HCT116 (cell line): ENCODE results near the gene PHTF1. TPM values are rescaled to one million over a fixed set of nuclear protein-coding genes. Genes with fewer than 3 reads are reported as not detected.

Experiments
- ATAC-seq: fragments of 200-7000 bp; cut with Tn5 transposase; 2 replicates; pipeline ENCODE4 v1.9.1; 2020; ENCODE audit warnings: mild to moderate bottlenecking, moderate library complexity
- BruUV-seq: library from RNA; stranded (reverse); fragments of 400-500 nt; replicated peaks from 2 replicates; lab custom pipeline; 2021; lab: Mats Ljungman, UMichigan
- CTCF ChIA-PET: fragments of 300-600 bp; sonication (Branson Sonifier 250); formaldehyde crosslinking; loops from one replicate; lab custom pipeline; 2021; ENCODE audit warnings: antibody characterized with exemption; lab: Charles Lee
- POLR2A ChIA-PET: fragments of 300-600, 350-600 bp; sonication (Branson Sonifier 250); formaldehyde crosslinking; loops from one replicate; lab custom pipeline; 2021; ENCODE audit warnings: antibody characterized with exemption; lab: Charles Lee
- RAD21 ChIA-PET, 2 experiments: fragments of 300-600 bp; sonication (Branson Sonifier 250); formaldehyde crosslinking; loops; one replicate each; lab custom pipeline; 2023; ENCODE audit warnings: low total read pairs in 2 of 2; ENCODE audit not compliant: uncharacterized antibody in 2 of 2, unreplicated experiment in 2 of 2, low non-redundant PET in 1 of 2; lab: Charles Lee
- DNase-seq: peaks from one replicate; pipeline ENCODE4 v3.0.0-alpha.2; 2010; ENCODE audit warnings: low read depth, low spot score
- H2AFZ ChIP-seq: fragments of 200-600 bp; shearing (Covaris generic), sonication (generic); 2 replicates; pipeline ENCODE4 v1.6.1; 2017; ENCODE audit warnings: low read depth, mixed run types, mixed read lengths, antibody characterized with exemption, low read length; ENCODE audit not compliant: poor library complexity, severe bottlenecking
- H3K27ac ChIP-seq: 2 replicates; pipeline ENCODE4 v1.5.1; 2012; ENCODE audit warnings: low read depth, low read length
- H3K27me3 ChIP-seq: fragments of 200-600 bp; sonication (generic); 2 replicates; pipeline ENCODE4 v1.6.1; 2016; ENCODE audit warnings: mixed run types, low read length, mixed read lengths; ENCODE audit not compliant: insufficient read depth
- H3K36me3 ChIP-seq, 2 experiments: fragments of 200-500 bp in 1 of 2; fragments of 200-600 bp in 1 of 2; sonication (Bioruptor generic) in 1 of 2; sonication (generic) in 1 of 2; 2 replicates each; pipeline versions ENCODE4 v1.5.1 to v1.6.1; 2014 to 2016; ENCODE audit warnings: low read length in 2 of 2, inconsistent platforms in 1 of 2, mixed read lengths in 1 of 2, mixed run types in 1 of 2; ENCODE audit not compliant: insufficient read depth in 2 of 2, control insufficient read depth in 1 of 2
- H3K4me1 ChIP-seq, 2 experiments: fragments of 200-600 bp in 1 of 2; sonication (generic) in 1 of 2; 2 replicates each; pipeline versions ENCODE4 v1.5.1 to v1.6.1; 2012 to 2017; ENCODE audit warnings: low read length in 2 of 2, inconsistent platforms in 1 of 2, mild to moderate bottlenecking in 1 of 2, mixed read lengths in 1 of 2, mixed run types in 1 of 2, moderate library complexity in 1 of 2; ENCODE audit not compliant: insufficient read depth in 2 of 2, control insufficient read depth in 1 of 2
- H3K4me2 ChIP-seq: fragments of 200-600 bp; sonication (generic); 2 replicates; pipeline ENCODE4 v1.6.1; 2017; ENCODE audit warnings: mixed run types, low read length, mixed read lengths
- H3K4me3 ChIP-seq, 2 experiments: fragments of 200-600 bp in 1 of 2; sonication (generic) in 1 of 2; replicated peaks in 1 of 2; 2 replicates each; pipeline ENCODE4 v1.5.1; 2011 to 2016; ENCODE audit warnings: low read length in 2 of 2, control low read depth in 1 of 2, low read depth in 1 of 2, mild to moderate bottlenecking in 1 of 2, mixed read lengths in 1 of 2, mixed run types in 1 of 2
- H3K79me2 ChIP-seq: fragments of 200-600 bp; sonication (generic); 2 replicates; pipeline ENCODE4 v1.6.1; 2017; ENCODE audit warnings: mild to moderate bottlenecking, mixed run types, low read length, moderate library complexity, mixed read lengths; ENCODE audit not compliant: insufficient read depth
- H3K9ac ChIP-seq: fragments of 200-600 bp; sonication (generic); 2 replicates; pipeline ENCODE4 v1.6.1; 2016; ENCODE audit warnings: low read length, mixed read lengths
- H3K9me2 ChIP-seq: fragments of 200-600 bp; sonication (generic), shearing (Covaris generic); 2 replicates; pipeline ENCODE4 v1.6.1; 2017; ENCODE audit warnings: mixed run types, mild to moderate bottlenecking, moderate library complexity; ENCODE audit not compliant: insufficient read depth
- H3K9me3 ChIP-seq, 2 experiments: fragments of 200-500 bp in 1 of 2; fragments of 200-600 bp in 1 of 2; sonication (Bioruptor generic) in 1 of 2; sonication (generic) in 1 of 2; 2 replicates each; pipeline ENCODE4 v1.6.1; 2014 to 2017; ENCODE audit warnings: low read length in 2 of 2, mixed read lengths in 2 of 2, inconsistent platforms in 1 of 2, low read depth in 1 of 2, mild to moderate bottlenecking in 1 of 2, mixed run types in 1 of 2, moderate library complexity in 1 of 2; ENCODE audit not compliant: control insufficient read depth in 1 of 2, insufficient read depth in 1 of 2
- H4K20me1 ChIP-seq: fragments of 200-600 bp; sonication (generic), shearing (Covaris generic); 2 replicates; pipeline ENCODE4 v1.6.1; 2017; ENCODE audit warnings: mixed run types, mild to moderate bottlenecking, moderate library complexity; ENCODE audit not compliant: insufficient read depth
- CBX3 ChIP-seq: IDR thresholded peaks from 2 replicates; pipeline ENCODE4 v1.6.1; 2012; ENCODE audit warnings: low read depth
- EGR1 ChIP-seq: IDR thresholded peaks from 2 replicates; pipeline ENCODE4 v1.6.1; 2012; ENCODE audit warnings: low read depth
- ELF1 ChIP-seq: IDR thresholded peaks from 2 replicates; pipeline ENCODE4 v1.6.1; 2012; ENCODE audit warnings: low read depth, borderline replicate concordance
- EZH2phosphoT487 ChIP-seq: fragments of 200-600 bp; IDR thresholded peaks from 2 replicates; pipeline ENCODE4 v1.6.1; 2018; ENCODE audit warnings: antibody characterized with exemption, borderline replicate concordance
- FOSL1 ChIP-seq: IDR thresholded peaks from 2 replicates; pipeline ENCODE4 v1.6.1; 2012; ENCODE audit warnings: low read depth
- POLR2AphosphoS5 ChIP-seq: IDR thresholded peaks from 2 replicates; pipeline ENCODE4 v1.6.1; 2011; ENCODE audit warnings: mild to moderate bottlenecking, low read depth, low read length, moderate library complexity
- SIN3A ChIP-seq: IDR thresholded peaks from 2 replicates; pipeline ENCODE4 v1.6.1; 2012; ENCODE audit warnings: low read depth
- SRF ChIP-seq: IDR thresholded peaks from 2 replicates; pipeline ENCODE4 v1.6.1; 2012; ENCODE audit warnings: low read depth
- TCF7L2 ChIP-seq: IDR thresholded peaks from 2 replicates; pipeline ENCODE4 v1.7.0; 2011; ENCODE audit warnings: borderline replicate concordance, inconsistent platforms; ENCODE audit not compliant: insufficient read depth, insufficient read length; ENCODE audit errors: extremely low read depth
- ZFX ChIP-seq: fragments of 450-650 bp; IDR thresholded peaks from 2 replicates; pipeline ENCODE4 v1.6.1; 2017
- ZNF274 ChIP-seq: fragments of 200-500 bp; sonication (Bioruptor generic); IDR thresholded peaks from 2 replicates; pipeline ENCODE4 v1.6.1; 2014; ENCODE audit warnings: mild to moderate bottlenecking, low read depth, low read length, inconsistent platforms
- intact Hi-C: fragments of 100-400 bp; cut with micrococcal nuclease; formaldehyde crosslinking; loops from 2 replicates; pipeline ENCODE4 v1.10.0; 2022
- total RNA-seq: library from RNA; stranded (reverse); gene quantifications from one replicate; pipeline ENCODE4 v1.2.1, GENCODE V29; 2021; ENCODE audit not compliant: unreplicated experiment
- TF ChIP-seq, protein P1 (sequence below): IDR thresholded peaks from 2 replicates; pipeline ENCODE4 v1.6.1; 2012
- TF ChIP-seq, protein P2 (sequence below): IDR thresholded peaks from 2 replicates; pipeline ENCODE4 v1.6.1; 2011; ENCODE audit warnings: mild to moderate bottlenecking, low read length, moderate library complexity; ENCODE audit not compliant: insufficient replicate concordance; ENCODE audit errors: extremely low read depth
- TF ChIP-seq, protein P3 (sequence below): IDR thresholded peaks from 2 replicates; pipeline ENCODE4 v1.6.1; 2012

PHTF1 gene
- total RNA-seq, 1 experiment from 2014 or later = 11.4 TPM

DNA sequence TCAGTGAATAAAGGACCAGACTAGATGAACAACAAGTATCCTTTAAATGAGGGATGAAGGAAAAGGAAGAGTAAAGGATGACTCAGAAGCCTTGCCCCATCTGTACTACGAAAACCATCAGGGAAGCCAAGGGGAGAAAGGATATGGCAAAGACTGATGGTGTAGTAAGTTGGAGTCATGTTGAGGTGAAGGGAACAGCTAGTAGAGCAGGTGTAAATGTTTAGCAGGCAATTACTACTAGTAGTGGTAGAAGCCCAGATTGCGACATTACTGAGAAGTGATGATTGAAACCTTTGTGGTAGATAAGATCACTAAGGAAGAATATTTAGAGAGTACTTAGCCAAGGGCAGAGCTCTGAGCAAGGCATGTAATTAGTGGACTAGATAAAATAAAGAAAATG, 84.0 kb downstream of the PHTF1 start:
- H3K27me3 ChIP-seq = no peaks in the 10 kb centered on the region
- intact Hi-C loops = loop anchor here (10.0 kb wide), 1 partner anchor 221 kb away; no protein-coding TSS in a partner anchor
- H3K4me1 ChIP-seq = peaks cover 5 to 10% of the 10 kb centered on the region in 2 experiments; a peak in 3 of 4 replicates
- no peaks in the 10 kb centered on the region for H3K9me3 ChIP-seq
- no peak for ATAC-seq
- H3K4me3 ChIP-seq = no peak overlapping the region
- H3K79me2 ChIP-seq = no peaks in the 10 kb centered on the region
- H3K9ac ChIP-seq = no peak overlapping the region
- no peaks in the 10 kb centered on the region for H4K20me1 ChIP-seq
- no peak overlapping the region for H3K27ac ChIP-seq
- TF ChIP-seq TCF7L2 (no peak), FOSL1 (no peak), EZH2phosphoT487 (no peak), SRF (no peak), ELF1 (no peak), EGR1 (no peak), POLR2AphosphoS5 (no peak), ZNF274 (no peak), ZFX (no peak), CBX3 (no peak), SIN3A (no peak)
- TF ChIP-seq, protein P1, sequence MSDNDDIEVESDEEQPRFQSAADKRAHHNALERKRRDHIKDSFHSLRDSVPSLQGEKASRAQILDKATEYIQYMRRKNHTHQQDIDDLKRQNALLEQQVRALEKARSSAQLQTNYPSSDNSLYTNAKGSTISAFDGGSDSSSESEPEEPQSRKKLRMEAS = no peak
- TF ChIP-seq, protein P2, sequence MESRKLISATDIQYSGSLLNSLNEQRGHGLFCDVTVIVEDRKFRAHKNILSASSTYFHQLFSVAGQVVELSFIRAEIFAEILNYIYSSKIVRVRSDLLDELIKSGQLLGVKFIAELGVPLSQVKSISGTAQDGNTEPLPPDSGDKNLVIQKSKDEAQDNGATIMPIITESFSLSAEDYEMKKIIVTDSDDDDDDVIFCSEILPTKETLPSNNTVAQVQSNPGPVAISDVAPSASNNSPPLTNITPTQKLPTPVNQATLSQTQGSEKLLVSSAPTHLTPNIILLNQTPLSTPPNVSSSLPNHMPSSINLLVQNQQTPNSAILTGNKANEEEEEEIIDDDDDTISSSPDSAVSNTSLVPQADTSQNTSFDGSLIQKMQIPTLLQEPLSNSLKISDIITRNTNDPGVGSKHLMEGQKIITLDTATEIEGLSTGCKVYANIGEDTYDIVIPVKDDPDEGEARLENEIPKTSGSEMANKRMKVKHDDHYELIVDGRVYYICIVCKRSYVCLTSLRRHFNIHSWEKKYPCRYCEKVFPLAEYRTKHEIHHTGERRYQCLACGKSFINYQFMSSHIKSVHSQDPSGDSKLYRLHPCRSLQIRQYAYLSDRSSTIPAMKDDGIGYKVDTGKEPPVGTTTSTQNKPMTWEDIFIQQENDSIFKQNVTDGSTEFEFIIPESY = no peak
- TF ChIP-seq, protein P3, sequence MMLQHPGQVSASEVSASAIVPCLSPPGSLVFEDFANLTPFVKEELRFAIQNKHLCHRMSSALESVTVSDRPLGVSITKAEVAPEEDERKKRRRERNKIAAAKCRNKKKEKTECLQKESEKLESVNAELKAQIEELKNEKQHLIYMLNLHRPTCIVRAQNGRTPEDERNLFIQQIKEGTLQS = no peak
- TF ChIP-seq, all 23 proteins: peak for 0
- no TSS peak for BruUV-seq
- POLR2A ChIA-PET = no interaction called here
- RAD21 ChIA-PET = no interaction called here
- Histone ChIP-seq H3K36me3 (no peaks in the 10 kb centered on the region), H2AFZ (no peak overlapping the region), H3K4me2 (no peak overlapping the region), H3K9me2 (no peaks in the 10 kb centered on the region)
- no peak for DNase-seq
- CTCF ChIA-PET = interaction anchor here (1.3 kb wide), 1 partner anchor 602 kb away, joined by 3 read pairs; the partner anchor contains the start of gene LRIG2
